ENCODE data around the gene ABCA12.

Gene ABCA12

GRCh38 chr2:215149486-215149885 lies 11.1 kb upstream of the ABCA12 start:
- Mint-ChIP-seq H3K27me3 (peaks cover 18% of the 10 kb centered on the region), H3K4me3 (no peak overlapping the region), H3K27ac (ENCODE audit: low read depth) (no peak overlapping the region), H3K4me1 (no peaks in the 10 kb centered on the region), H3K36me3 (ENCODE audit: insufficient read depth) (no peaks in the 10 kb centered on the region), H3K9me3 (no peaks in the 10 kb centered on the region)
- DNase-seq (ENCODE audit: low spot score in 2 of 2) (no peak), ATAC-seq (replicated peaks; ENCODE audit: extremely low read depth, poor library complexity, severe bottlenecking) (no peak)

DNA sequence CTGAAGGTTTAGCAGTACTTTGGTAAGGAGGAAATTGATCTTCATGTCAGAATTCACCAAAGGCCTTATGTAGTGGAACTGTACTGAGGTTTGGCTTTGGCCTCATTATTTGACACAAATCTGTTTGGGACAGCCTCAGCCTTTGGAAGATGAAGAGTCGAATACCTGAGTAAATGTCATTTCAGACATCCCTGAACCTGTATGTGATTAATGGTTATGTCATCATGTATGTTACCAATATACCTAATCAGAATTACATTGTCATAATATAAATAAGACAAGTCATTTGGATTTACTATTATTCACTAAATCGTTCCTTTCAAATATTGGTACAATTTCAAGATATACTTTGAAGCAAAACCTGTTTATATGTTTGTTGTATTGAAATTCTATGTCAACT lies 10.6 kb upstream of the ABCA12 start:
- peaks cover 18% of the 10 kb centered on the region for H3K27me3 Mint-ChIP-seq
- DNase-seq (ENCODE audit: low spot score in 2 of 2), result no peak
- no peak for ATAC-seq (replicated peaks; ENCODE audit: extremely low read depth, poor library complexity, severe bottlenecking)
- H3K4me3 Mint-ChIP-seq, result no peak overlapping the region
- H3K27ac Mint-ChIP-seq (ENCODE audit: low read depth), result no peak overlapping the region
- H3K4me1 Mint-ChIP-seq, result no peaks in the 10 kb centered on the region
- no peaks in the 10 kb centered on the region for H3K36me3 Mint-ChIP-seq (ENCODE audit: insufficient read depth)
- no peaks in the 10 kb centered on the region for H3K9me3 Mint-ChIP-seq

GRCh38 chr2:215145611-215146010 lies 7.2 kb upstream of the ABCA12 start:
- Mint-ChIP-seq H3K4me1 (no peaks in the 10 kb centered on the region), H3K4me3 (no peak overlapping the region), H3K27ac (ENCODE audit: low read depth) (no peak overlapping the region), H3K9me3 (no peaks in the 10 kb centered on the region), H3K27me3 (peaks cover 18% of the 10 kb centered on the region), H3K36me3 (ENCODE audit: insufficient read depth) (no peaks in the 10 kb centered on the region)
- DNase-seq (ENCODE audit: low spot score in 2 of 2), result no peak
- no peak for ATAC-seq (replicated peaks; ENCODE audit: extremely low read depth, poor library complexity, severe bottlenecking)

- DNase-seq (ENCODE audit: low spot score in 2 of 2), result no peak
- no peak for ATAC-seq (replicated peaks; ENCODE audit: extremely low read depth, poor library complexity, severe bottlenecking)
- Mint-ChIP-seq H3K36me3 (ENCODE audit: insufficient read depth) (no peaks in the 10 kb centered on the region), H3K4me3 (no peak overlapping the region), H3K4me1 (no peaks in the 10 kb centered on the region), H3K27ac (ENCODE audit: low read depth) (no peak overlapping the region), H3K27me3 (peaks cover 24% of the 10 kb centered on the region), H3K9me3 (no peaks in the 10 kb centered on the region)
Measured at GRCh38 chr2:215144106-215144875, 5.9 kb upstream of the ABCA12 start.

DNA sequence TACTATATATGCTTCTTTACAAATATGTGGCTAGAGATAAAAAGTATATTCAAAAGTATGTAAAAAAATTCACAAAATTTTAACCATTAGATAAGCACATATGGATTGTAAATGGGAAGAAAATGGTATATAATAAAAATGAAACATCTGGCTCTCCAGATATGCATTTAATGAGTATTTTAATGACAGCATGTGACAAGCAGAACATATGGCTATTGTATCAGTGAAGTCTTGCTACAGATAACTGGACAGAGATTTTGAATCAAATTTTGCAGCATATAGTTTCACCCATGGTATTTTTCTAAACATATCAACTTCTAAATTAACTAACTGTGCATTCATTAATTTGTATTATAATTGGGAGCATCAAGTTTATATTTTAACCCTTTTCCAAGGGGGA lies 5.0 kb upstream of the ABCA12 start:
- Mint-ChIP-seq H3K27me3 (peaks cover 30% of the 10 kb centered on the region), H3K36me3 (ENCODE audit: insufficient read depth) (no peaks in the 10 kb centered on the region), H3K9me3 (no peaks in the 10 kb centered on the region), H3K27ac (ENCODE audit: low read depth) (no peak overlapping the region), H3K4me3 (no peak overlapping the region), H3K4me1 (no peaks in the 10 kb centered on the region)
- no peak for DNase-seq (ENCODE audit: low spot score in 2 of 2)
- no peak for ATAC-seq (replicated peaks; ENCODE audit: extremely low read depth, poor library complexity, severe bottlenecking)

- DNase-seq (ENCODE audit: low spot score in 2 of 2), result no peak
- Mint-ChIP-seq H3K27me3 (peaks cover 48% of the 10 kb centered on the region), H3K36me3 (ENCODE audit: insufficient read depth) (no peaks in the 10 kb centered on the region), H3K4me3 (no peak overlapping the region), H3K9me3 (no peaks in the 10 kb centered on the region), H3K27ac (ENCODE audit: low read depth) (no peak overlapping the region), H3K4me1 (no peaks in the 10 kb centered on the region)
- no peak for ATAC-seq (replicated peaks; ENCODE audit: extremely low read depth, poor library complexity, severe bottlenecking)
Measured at GRCh38 chr2:215141706-215142105, 3.3 kb upstream of the ABCA12 start.

GRCh38 chr2:215140166-215140707 lies 1.8 kb upstream of the ABCA12 start:
- ATAC-seq (replicated peaks; ENCODE audit: extremely low read depth, poor library complexity, severe bottlenecking) (no peak), DNase-seq (ENCODE audit: low spot score in 2 of 2) (no peak)
- no peak overlapping the region for H3K27ac Mint-ChIP-seq (ENCODE audit: low read depth)
- H3K36me3 Mint-ChIP-seq (ENCODE audit: insufficient read depth), result no peaks in the 10 kb centered on the region
- peaks cover 60% of the 10 kb centered on the region for H3K27me3 Mint-ChIP-seq
- H3K4me3 Mint-ChIP-seq, result no peak overlapping the region
- no peaks in the 10 kb centered on the region for H3K9me3 Mint-ChIP-seq
- H3K4me1 Mint-ChIP-seq, result no peaks in the 10 kb centered on the region

DNA sequence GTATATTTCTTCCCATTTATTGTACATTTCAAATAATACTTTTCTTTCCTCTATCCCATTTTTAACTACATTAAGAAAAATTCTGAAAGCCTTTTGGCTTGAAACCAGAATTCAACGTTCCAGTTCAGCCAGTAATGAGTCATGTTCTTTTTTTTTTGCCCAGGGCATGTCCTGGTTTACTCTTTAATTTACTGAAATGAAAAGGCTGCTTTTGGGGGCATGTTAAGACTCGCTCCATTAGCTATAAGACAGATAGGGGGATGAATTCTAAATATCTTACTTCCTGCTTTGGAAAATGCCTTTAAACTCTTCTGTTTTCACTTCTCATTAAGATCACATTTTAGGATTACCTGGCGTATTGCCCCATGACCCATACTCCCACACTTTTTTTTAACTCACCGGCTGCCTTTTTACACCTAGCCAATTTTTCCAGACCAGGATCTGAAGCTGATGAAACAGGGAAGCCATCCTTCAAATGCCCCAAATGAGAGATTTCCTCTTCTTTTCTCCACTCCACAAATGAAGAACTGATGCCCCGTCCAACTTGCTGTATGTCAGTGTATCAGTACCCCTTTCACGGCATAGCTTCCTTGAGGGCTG lies 585 bp downstream of the ABCA12 start:
- no peak overlapping the region for H3K27ac Mint-ChIP-seq (ENCODE audit: low read depth)
- ATAC-seq (replicated peaks; ENCODE audit: extremely low read depth, poor library complexity, severe bottlenecking) (no peak), DNase-seq (ENCODE audit: low spot score in 2 of 2) (no peak)
- no peak overlapping the region for H3K4me3 Mint-ChIP-seq
- no peaks in the 10 kb centered on the region for H3K36me3 Mint-ChIP-seq (ENCODE audit: insufficient read depth)
- H3K4me1 Mint-ChIP-seq, result no peaks in the 10 kb centered on the region
- H3K9me3 Mint-ChIP-seq, result no peaks in the 10 kb centered on the region
- peaks cover 59% of the 10 kb centered on the region for H3K27me3 Mint-ChIP-seq

GRCh38 chr2:215137329-215137686 lies 1.1 kb downstream of the ABCA12 start:
- Mint-ChIP-seq H3K9me3 (no peaks in the 10 kb centered on the region), H3K27me3 (peaks cover 59% of the 10 kb centered on the region), H3K27ac (ENCODE audit: low read depth) (no peak overlapping the region), H3K36me3 (ENCODE audit: insufficient read depth) (no peaks in the 10 kb centered on the region), H3K4me1 (no peaks in the 10 kb centered on the region), H3K4me3 (no peak overlapping the region)
- no peak for ATAC-seq (replicated peaks; ENCODE audit: extremely low read depth, poor library complexity, severe bottlenecking)
- no peak for DNase-seq (ENCODE audit: low spot score in 2 of 2)

GRCh38 chr2:215136669-215137328 lies 1.6 kb downstream of the ABCA12 start:
- H3K9me3 Mint-ChIP-seq, result no peaks in the 10 kb centered on the region
- no peak overlapping the region for H3K4me3 Mint-ChIP-seq
- ATAC-seq (replicated peaks; ENCODE audit: extremely low read depth, poor library complexity, severe bottlenecking) (no peak), DNase-seq (ENCODE audit: low spot score in 2 of 2) (no peak)
- H3K27me3 Mint-ChIP-seq, result peaks cover 58% of the 10 kb centered on the region
- H3K27ac Mint-ChIP-seq (ENCODE audit: low read depth), result no peak overlapping the region
- H3K36me3 Mint-ChIP-seq (ENCODE audit: insufficient read depth), result no peaks in the 10 kb centered on the region
- no peaks in the 10 kb centered on the region for H3K4me1 Mint-ChIP-seq

GRCh38 chr2:215120401-215120800 lies 18.0 kb downstream of the ABCA12 start:
- Mint-ChIP-seq H3K4me1 (no peaks in the 10 kb centered on the region), H3K27ac (ENCODE audit: low read depth) (no peak overlapping the region), H3K9me3 (peaks cover 14% of the 10 kb centered on the region), H3K36me3 (ENCODE audit: insufficient read depth) (no peaks in the 10 kb centered on the region), H3K4me3 (no peak overlapping the region), H3K27me3 (peaks cover 6% of the 10 kb centered on the region)
- ATAC-seq (replicated peaks; ENCODE audit: extremely low read depth, poor library complexity, severe bottlenecking), result no peak
- no peak for DNase-seq (ENCODE audit: low spot score in 2 of 2)

- Mint-ChIP-seq H3K27me3 (peaks cover 8% of the 10 kb centered on the region), H3K36me3 (ENCODE audit: insufficient read depth) (no peaks in the 10 kb centered on the region), H3K27ac (ENCODE audit: low read depth) (no peak overlapping the region), H3K4me3 (no peak overlapping the region), H3K4me1 (no peaks in the 10 kb centered on the region), H3K9me3 (peaks cover 14% of the 10 kb centered on the region)
- DNase-seq (ENCODE audit: low spot score in 2 of 2) (no peak), ATAC-seq (replicated peaks; ENCODE audit: extremely low read depth, poor library complexity, severe bottlenecking) (no peak)
Measured at GRCh38 chr2:215119847-215120246, 18.6 kb downstream of the ABCA12 start.

GRCh38 chr2:215110918-215111317 lies 27.5 kb downstream of the ABCA12 start:
- no peak overlapping the region for H3K4me3 Mint-ChIP-seq
- H3K9me3 Mint-ChIP-seq, result no peaks in the 10 kb centered on the region
- H3K36me3 Mint-ChIP-seq (ENCODE audit: insufficient read depth), result no peaks in the 10 kb centered on the region
- ATAC-seq (replicated peaks; ENCODE audit: extremely low read depth, poor library complexity, severe bottlenecking), result no peak
- no peak overlapping the region for H3K27ac Mint-ChIP-seq (ENCODE audit: low read depth)
- no peaks in the 10 kb centered on the region for H3K4me1 Mint-ChIP-seq
- peaks cover 7% of the 10 kb centered on the region for H3K27me3 Mint-ChIP-seq
- no peak for DNase-seq (ENCODE audit: low spot score in 2 of 2)
